Neural progenitor cell (in vitro differentiated cells): ENCODE results near the gene CDRT15.
"Not testable (repeated sequence)": the region's sequence is repeated elsewhere in the genome, so short reads cannot be mapped to it uniquely, and the experiment has no call there.

Experiments
- CTCF ChIP-seq: fragments of 200-600 bp; sonication (generic); IDR thresholded peaks from 2 replicates; pipeline ENCODE4 v1.5.1; 2017; ENCODE audit warnings: antibody characterized with exemption, mild to moderate bottlenecking
- EZH2 ChIP-seq: fragments of 200-600 bp; sonication (generic); IDR thresholded peaks from 2 replicates; pipeline ENCODE4 v1.6.1; 2017; ENCODE audit warnings: antibody characterized with exemption, mild to moderate bottlenecking, moderate library complexity
- EZH2phosphoT487 ChIP-seq: fragments of 200-600 bp; sonication (generic); IDR thresholded peaks from 2 replicates; pipeline ENCODE4 v1.6.1; 2017; ENCODE audit warnings: antibody characterized with exemption

- TF ChIP-seq CTCF, EZH2phosphoT487, EZH2: not testable (repeated sequence)
Measured at GRCh38 chr17:14192039-14192438, 44.6 kb downstream of the CDRT15 start.
